Adrenal gland (tissue), 12 donors: ENCODE results near the gene MT1F. TPM values are rescaled to one million over a fixed set of nuclear protein-coding genes. Genes with fewer than 3 reads are reported as not detected.

ENCODE experiments used
- DNase-seq, 7 donors: peaks; one replicate each; pipeline ENCODE4 v3.0.0-alpha.2; 2019 to 2020
- H3K27ac ChIP-seq, 5 donors: fragments of 200-600 bp; sonication (generic) in 4 of 5; 1 replicate in 3 of 5; 2 replicates in 2 of 5; pipeline versions ENCODE4 v1.5.1 to v1.8.0; 2016 to 2020; ENCODE audit warnings: mild to moderate bottlenecking in 1 of 5
- H3K27me3 ChIP-seq: fragments of 200-600 bp; 2 replicates; pipeline ENCODE4 v1.8.0; 2021
- H3K36me3 ChIP-seq, 2 donors: fragments of 200-600 bp; replicated peaks in 1 of 2; 1 replicate in 1 of 2; 2 replicates in 1 of 2; pipeline versions ENCODE4 v1.5.1 to v1.8.0; 2018 to 2022
- H3K4me1 ChIP-seq, 2 donors: fragments of 200-600 bp; replicated peaks in 1 of 2; 1 replicate in 1 of 2; 2 replicates in 1 of 2; pipeline versions ENCODE4 v1.5.1 to v1.8.0; 2018 to 2021
- H3K4me3 ChIP-seq, 4 donors: fragments of 200-600 bp; sonication (generic) in 3 of 4; one replicate each; pipeline ENCODE4 v1.5.1; 2016 to 2018
- H3K9me3 ChIP-seq, 3 donors: fragments of 200-600 bp; sonication (generic) in 1 of 3; replicated peaks in 1 of 3; 1 replicate in 2 of 3; 2 replicates in 1 of 3; pipeline versions ENCODE4 v1.5.1 to v1.8.0; 2016 to 2021
- POLR2A ChIP-seq, 2 donors: fragments of 450-650 bp; IDR thresholded peaks; one replicate each; pipeline ENCODE4 v1.6.1; 2017; ENCODE audit warnings: antibody characterized with exemption in 2 of 2, mild to moderate bottlenecking in 2 of 2, moderate library complexity in 1 of 2
- WGBS, 4 donors: extraction: QIAGEN DNeasy Blood & Tissue Kit in 2 of 4; methylation state at CpG; one replicate each; pipeline versions ENCODE4 v1.1.5 to v1.1.7; 2013 to 2017; 5-methylcytosine and 5-hydroxymethylcytosine counted together
- intact Hi-C, 2 donors: fragments of 100-400 bp; cut with DNase I; formaldehyde crosslinking; loops; one replicate each; pipeline versions ENCODE4 v1.14.1 to v1.15.0; 2022 to 2023
- polyA plus RNA-seq, 3 donors: library from polyadenylated mRNA; stranded (reverse); fragments of 200-250 nt in 2 of 3; fragments of 350-450 nt in 1 of 3; fragmentation: Illumina TruSeq in 1 of 3; extraction: RNeasy Lipid Tissue Mini Kit (QIAGEN cat#74804) in 1 of 3; gene quantifications; one replicate each; pipeline ENCODE4 v1.2.3, GENCODE V29; 2013 to 2014
- total RNA-seq, 9 donors: library from RNA; depleted of rRNA in 4 of 9; stranded (reverse); fragments of >200 nt in 4 of 9; fragments of 120-200 nt in 1 of 9; fragmentation: NEBNext Ultra II Directional in 1 of 9; extraction: Animal tissue kit (Norgen Biotek cat#: 25700) in 1 of 9; gene quantifications; one replicate each; pipeline versions ENCODE4 v1.1.0 to v1.2.4, GENCODE V29; 2013 to 2023
- TF ChIP-seq, protein P1 (sequence below), 6 experiments: fragments of 450-650 bp in 4 of 6; fragments of 200-600 bp in 2 of 6; sonication (generic) in 1 of 6; IDR thresholded peaks; 1 replicate in 5 of 6; 2 replicates in 1 of 6; pipeline versions ENCODE4 v1.5.1 to v1.8.0; 2016 to 2021; ENCODE audit warnings: antibody characterized with exemption in 6 of 6, mild to moderate bottlenecking in 2 of 6, moderate library complexity in 1 of 6
- donor health status: healthy with polysubstance abuse.
- donor health status: Bipolar disorder and iron deficiency.
- donor health status: DM: yes; HTN: yes; CAD: no.
- donor health status: DM: no; HTN: no; CAD: no.
- donor health status: DM: no; HTN: no; CAD: no.
- donor health status: DM: yes; HTN: yes; CAD: no.

Gene MT1F
- total and polyA plus RNA-seq, 12 donors = 10.8 to 204 (median 44.8) TPM

DNA sequence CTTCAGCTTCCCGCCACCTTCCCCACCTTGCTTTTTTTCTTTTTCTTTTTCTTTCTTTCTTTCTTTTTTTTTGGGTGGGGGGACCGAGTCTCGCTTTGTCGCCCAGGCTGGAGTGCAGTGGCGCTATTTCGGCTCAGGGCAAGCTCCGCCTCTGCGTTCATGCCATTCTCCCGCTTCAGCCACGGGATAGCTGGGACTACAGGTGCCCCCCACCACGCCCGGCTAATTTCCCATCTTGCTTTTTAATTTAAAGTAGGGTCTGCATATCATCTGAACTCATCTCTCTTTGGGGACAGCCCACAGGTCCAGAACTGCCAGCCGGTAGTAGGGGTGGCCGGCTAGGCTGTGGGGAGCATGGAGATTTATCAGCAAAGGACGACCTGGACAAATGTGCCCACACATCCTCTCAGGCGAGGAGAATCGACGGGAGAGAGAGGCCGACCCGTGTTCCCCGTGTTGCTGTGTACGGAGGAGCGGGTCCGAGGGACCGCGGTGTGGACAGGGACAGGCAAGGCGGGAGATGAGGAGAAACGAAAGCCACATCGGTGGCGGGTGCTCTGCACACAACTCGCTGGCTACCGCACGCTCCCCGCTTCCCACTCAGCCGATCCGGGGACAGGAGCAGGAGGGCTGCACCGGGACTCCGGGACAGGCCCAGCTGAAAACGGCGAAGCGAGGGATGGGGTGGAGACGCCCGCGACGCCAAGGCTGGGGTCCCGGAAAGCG lies 22.9 kb upstream of the MT1F start:
- Histone ChIP-seq H3K9me3 (no peaks in the 10 kb centered on the region), H3K4me3 (peak overlapping the region in 1 of 4 donors; percentile 26), H3K36me3 (no peaks in the 10 kb centered on the region), H3K4me1 (peaks cover 0 to 19% of the 10 kb centered on the region in 2 donors), H3K27me3 (peaks cover 7% of the 10 kb centered on the region), H3K27ac (no peak overlapping the region)
- intact Hi-C loops = no loop called here
- TF ChIP-seq, protein P1, sequence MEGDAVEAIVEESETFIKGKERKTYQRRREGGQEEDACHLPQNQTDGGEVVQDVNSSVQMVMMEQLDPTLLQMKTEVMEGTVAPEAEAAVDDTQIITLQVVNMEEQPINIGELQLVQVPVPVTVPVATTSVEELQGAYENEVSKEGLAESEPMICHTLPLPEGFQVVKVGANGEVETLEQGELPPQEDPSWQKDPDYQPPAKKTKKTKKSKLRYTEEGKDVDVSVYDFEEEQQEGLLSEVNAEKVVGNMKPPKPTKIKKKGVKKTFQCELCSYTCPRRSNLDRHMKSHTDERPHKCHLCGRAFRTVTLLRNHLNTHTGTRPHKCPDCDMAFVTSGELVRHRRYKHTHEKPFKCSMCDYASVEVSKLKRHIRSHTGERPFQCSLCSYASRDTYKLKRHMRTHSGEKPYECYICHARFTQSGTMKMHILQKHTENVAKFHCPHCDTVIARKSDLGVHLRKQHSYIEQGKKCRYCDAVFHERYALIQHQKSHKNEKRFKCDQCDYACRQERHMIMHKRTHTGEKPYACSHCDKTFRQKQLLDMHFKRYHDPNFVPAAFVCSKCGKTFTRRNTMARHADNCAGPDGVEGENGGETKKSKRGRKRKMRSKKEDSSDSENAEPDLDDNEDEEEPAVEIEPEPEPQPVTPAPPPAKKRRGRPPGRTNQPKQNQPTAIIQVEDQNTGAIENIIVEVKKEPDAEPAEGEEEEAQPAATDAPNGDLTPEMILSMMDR (IDR thresholded peaks at IDR 0.05) = no peak
- TF ChIP-seq POLR2A (IDR thresholded peaks at IDR 0.05) = no peak
- DNase-seq = no peak
- WGBS, 4 donors = 33 to 44% (median 40%) methylated on average over 42 to 47 of the region's 47 CpGs

DNA sequence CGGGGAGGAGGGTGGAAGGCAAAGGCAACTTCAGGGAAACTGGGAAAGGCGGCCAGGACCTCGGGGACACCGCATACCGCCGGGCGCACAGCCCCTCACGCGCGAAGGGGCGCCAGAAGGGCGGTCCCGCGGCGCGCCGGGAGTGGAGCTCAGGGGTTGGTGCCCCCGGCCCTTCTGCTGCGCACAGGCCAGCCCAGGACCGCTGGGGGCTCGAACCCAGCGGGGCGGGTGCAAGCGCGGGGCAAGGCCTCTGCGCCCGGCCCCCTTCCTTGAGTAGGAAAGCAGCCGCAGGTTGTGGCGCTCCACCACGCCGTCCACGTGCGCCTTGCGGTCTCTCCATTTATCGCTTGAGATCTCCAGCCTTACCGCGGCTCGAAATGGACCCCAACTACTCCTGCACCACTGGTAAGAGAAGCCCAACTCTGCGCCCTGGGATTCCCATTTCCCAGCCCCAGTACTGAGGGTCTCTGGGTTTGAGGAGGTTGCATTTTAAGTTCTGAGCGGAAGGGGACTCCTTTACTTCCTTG lies 22.3 kb upstream of the MT1F start:
- Histone ChIP-seq H3K36me3 (no peaks in the 10 kb centered on the region), H3K9me3 (no peaks in the 10 kb centered on the region), H3K4me1 (peaks cover 0 to 19% of the 10 kb centered on the region in 2 donors), H3K27me3 (peaks cover 7% of the 10 kb centered on the region), H3K27ac (no peak overlapping the region), H3K4me3 (peak overlapping the region in 1 of 4 donors; percentile 26)
- intact Hi-C loops = no loop called here
- WGBS, 4 donors = 23 to 52% (median 37%) methylated on average over 8 to 40 of the region's 40 CpGs
- TF ChIP-seq, protein P1 (IDR thresholded peaks at IDR 0.05) = no peak
- TF ChIP-seq POLR2A (IDR thresholded peaks at IDR 0.05) = no peak
- DNase-seq = no peak

DNA sequence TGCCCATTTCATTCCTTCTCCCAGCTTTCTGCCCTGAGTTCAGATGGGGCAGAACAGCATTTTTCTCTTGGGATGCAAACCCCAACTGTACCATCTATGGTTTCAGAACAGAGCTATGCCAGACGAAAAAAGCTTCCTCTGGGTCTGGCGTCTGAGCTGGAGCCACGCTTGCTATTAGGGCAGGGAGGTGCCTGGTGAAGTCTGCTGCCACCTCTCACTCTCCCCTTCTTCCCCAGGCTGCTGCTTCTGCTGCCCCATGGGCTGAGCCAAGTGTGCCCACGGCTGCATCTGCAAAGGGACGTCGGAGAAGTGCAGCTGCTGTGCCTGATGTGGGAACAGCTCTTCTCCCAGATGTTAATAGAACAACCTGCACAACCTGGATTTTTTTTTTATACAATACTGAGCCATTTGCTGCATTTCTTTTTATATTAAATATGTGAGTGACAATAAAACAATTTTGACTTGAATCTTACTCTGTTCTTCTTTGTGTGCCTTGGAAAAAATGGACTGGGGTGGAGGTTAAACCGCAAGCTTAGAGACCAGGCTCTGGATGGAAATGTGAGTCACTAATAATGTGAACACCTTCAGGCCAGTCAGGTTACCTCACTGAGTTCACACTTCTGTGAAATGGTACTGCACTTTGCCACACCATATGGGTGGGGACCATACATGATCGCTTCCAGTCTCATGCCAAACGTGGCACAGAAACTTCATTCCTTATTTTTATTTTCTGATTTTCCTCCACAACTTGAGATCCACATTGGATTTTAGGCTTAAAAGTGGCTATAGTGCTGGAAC lies 20.9 kb upstream of the MT1F start:
- intact Hi-C loops = no loop called here
- DNase-seq = no peak
- Histone ChIP-seq H3K27me3 (peaks cover 7% of the 10 kb centered on the region), H3K27ac (no peak overlapping the region), H3K36me3 (no peaks in the 10 kb centered on the region), H3K4me3 (no peak overlapping the region), H3K4me1 (peaks cover 0 to 19% of the 10 kb centered on the region in 2 donors), H3K9me3 (no peaks in the 10 kb centered on the region)
- TF ChIP-seq, protein P1 (IDR thresholded peaks at IDR 0.05) = no peak
- TF ChIP-seq POLR2A (IDR thresholded peaks at IDR 0.05) = no peak
- WGBS, 4 donors = 70 to 79% (median 75%) methylated on average over 9 of the region's 9 CpGs
